Adrenal gland (tissue), 12 donors: ENCODE results near the gene TACC2. TPM values are rescaled to one million over a fixed set of nuclear protein-coding genes. Genes with fewer than 3 reads are reported as not detected.
A peak's percentile ranks its signal among the peaks of the same experiment; 100 is the strongest.

Experiments used
- DNase-seq, 7 donors: peaks; one replicate each; pipeline ENCODE4 v3.0.0-alpha.2; 2019 to 2020
- H3K27ac ChIP-seq, 5 donors: fragments of 200-600 bp; sonication (generic) in 4 of 5; 1 replicate in 3 of 5; 2 replicates in 2 of 5; pipeline versions ENCODE4 v1.5.1 to v1.8.0; 2016 to 2020; ENCODE audit warnings: mild to moderate bottlenecking in 1 of 5
- H3K27me3 ChIP-seq: fragments of 200-600 bp; 2 replicates; pipeline ENCODE4 v1.8.0; 2021
- H3K36me3 ChIP-seq, 2 donors: fragments of 200-600 bp; replicated peaks in 1 of 2; 1 replicate in 1 of 2; 2 replicates in 1 of 2; pipeline versions ENCODE4 v1.5.1 to v1.8.0; 2018 to 2022
- H3K4me1 ChIP-seq, 2 donors: fragments of 200-600 bp; replicated peaks in 1 of 2; 1 replicate in 1 of 2; 2 replicates in 1 of 2; pipeline versions ENCODE4 v1.5.1 to v1.8.0; 2018 to 2021
- H3K4me3 ChIP-seq, 4 donors: fragments of 200-600 bp; sonication (generic) in 3 of 4; one replicate each; pipeline ENCODE4 v1.5.1; 2016 to 2018
- H3K9me3 ChIP-seq, 3 donors: fragments of 200-600 bp; sonication (generic) in 1 of 3; replicated peaks in 1 of 3; 1 replicate in 2 of 3; 2 replicates in 1 of 3; pipeline versions ENCODE4 v1.5.1 to v1.8.0; 2016 to 2021
- POLR2A ChIP-seq, 2 donors: fragments of 450-650 bp; IDR thresholded peaks; one replicate each; pipeline ENCODE4 v1.6.1; 2017; ENCODE audit warnings: antibody characterized with exemption in 2 of 2, mild to moderate bottlenecking in 2 of 2, moderate library complexity in 1 of 2
- WGBS, 4 donors: extraction: QIAGEN DNeasy Blood & Tissue Kit in 2 of 4; methylation state at CpG; one replicate each; pipeline versions ENCODE4 v1.1.5 to v1.1.7; 2013 to 2017; 5-methylcytosine and 5-hydroxymethylcytosine counted together
- intact Hi-C, 2 donors: fragments of 100-400 bp; cut with DNase I; formaldehyde crosslinking; loops; one replicate each; pipeline versions ENCODE4 v1.14.1 to v1.15.0; 2022 to 2023
- polyA plus RNA-seq, 3 donors: library from polyadenylated mRNA; stranded (reverse); fragments of 200-250 nt in 2 of 3; fragments of 350-450 nt in 1 of 3; fragmentation: Illumina TruSeq in 1 of 3; extraction: RNeasy Lipid Tissue Mini Kit (QIAGEN cat#74804) in 1 of 3; gene quantifications; one replicate each; pipeline ENCODE4 v1.2.3, GENCODE V29; 2013 to 2014
- total RNA-seq, 9 donors: library from RNA; depleted of rRNA in 4 of 9; stranded (reverse); fragments of >200 nt in 4 of 9; fragments of 120-200 nt in 1 of 9; fragmentation: NEBNext Ultra II Directional in 1 of 9; extraction: Animal tissue kit (Norgen Biotek cat#: 25700) in 1 of 9; gene quantifications; one replicate each; pipeline versions ENCODE4 v1.1.0 to v1.2.4, GENCODE V29; 2013 to 2023
- TF ChIP-seq, protein P1 (sequence below), 6 experiments: fragments of 450-650 bp in 4 of 6; fragments of 200-600 bp in 2 of 6; sonication (generic) in 1 of 6; IDR thresholded peaks; 1 replicate in 5 of 6; 2 replicates in 1 of 6; pipeline versions ENCODE4 v1.5.1 to v1.8.0; 2016 to 2021; ENCODE audit warnings: antibody characterized with exemption in 6 of 6, mild to moderate bottlenecking in 2 of 6, moderate library complexity in 1 of 6
- donor health status: healthy with polysubstance abuse.
- donor health status: Bipolar disorder and iron deficiency.
- donor health status: DM: yes; HTN: yes; CAD: no.
- donor health status: DM: no; HTN: no; CAD: no.
- donor health status: DM: no; HTN: no; CAD: no.
- donor health status: DM: yes; HTN: yes; CAD: no.

Gene TACC2
- total and polyA plus RNA-seq, 12 donors: 11.3 to 45.7 (median 26.3) TPM

DNA sequence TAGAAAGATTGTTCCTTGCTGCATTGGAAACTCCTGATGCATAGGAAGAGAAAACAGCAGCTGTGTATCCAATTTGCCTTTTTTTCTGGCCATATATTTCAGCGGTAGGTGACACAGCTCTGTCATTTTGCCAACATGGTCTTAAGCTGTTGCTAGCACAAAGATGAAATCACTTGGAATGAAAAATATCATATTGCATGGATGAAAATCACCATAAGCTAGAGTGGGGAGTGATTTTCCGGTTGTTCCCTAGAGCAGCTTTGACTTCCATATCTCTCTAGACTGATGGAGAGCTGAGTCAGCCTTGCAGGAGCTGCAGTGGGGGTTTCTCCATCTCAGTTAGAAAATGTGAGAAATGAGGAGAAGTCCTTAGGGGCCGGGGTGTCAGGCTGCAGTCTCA, 243.8 kb downstream of the TACC2 start:
- Histone ChIP-seq H3K4me1 (no peaks in the 10 kb centered on the region), H3K27me3 (no peaks in the 10 kb centered on the region), H3K27ac (no peak overlapping the region), H3K9me3 (no peaks in the 10 kb centered on the region), H3K4me3 (no peak overlapping the region), H3K36me3 (peaks cover 0 to 7% of the 10 kb centered on the region in 2 donors)
- intact Hi-C loops: no loop called here
- TF ChIP-seq POLR2A (IDR thresholded peaks at IDR 0.05): no peak
- TF ChIP-seq, protein P1, sequence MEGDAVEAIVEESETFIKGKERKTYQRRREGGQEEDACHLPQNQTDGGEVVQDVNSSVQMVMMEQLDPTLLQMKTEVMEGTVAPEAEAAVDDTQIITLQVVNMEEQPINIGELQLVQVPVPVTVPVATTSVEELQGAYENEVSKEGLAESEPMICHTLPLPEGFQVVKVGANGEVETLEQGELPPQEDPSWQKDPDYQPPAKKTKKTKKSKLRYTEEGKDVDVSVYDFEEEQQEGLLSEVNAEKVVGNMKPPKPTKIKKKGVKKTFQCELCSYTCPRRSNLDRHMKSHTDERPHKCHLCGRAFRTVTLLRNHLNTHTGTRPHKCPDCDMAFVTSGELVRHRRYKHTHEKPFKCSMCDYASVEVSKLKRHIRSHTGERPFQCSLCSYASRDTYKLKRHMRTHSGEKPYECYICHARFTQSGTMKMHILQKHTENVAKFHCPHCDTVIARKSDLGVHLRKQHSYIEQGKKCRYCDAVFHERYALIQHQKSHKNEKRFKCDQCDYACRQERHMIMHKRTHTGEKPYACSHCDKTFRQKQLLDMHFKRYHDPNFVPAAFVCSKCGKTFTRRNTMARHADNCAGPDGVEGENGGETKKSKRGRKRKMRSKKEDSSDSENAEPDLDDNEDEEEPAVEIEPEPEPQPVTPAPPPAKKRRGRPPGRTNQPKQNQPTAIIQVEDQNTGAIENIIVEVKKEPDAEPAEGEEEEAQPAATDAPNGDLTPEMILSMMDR (IDR thresholded peaks at IDR 0.05): no peak
- WGBS, 4 donors: 70 to 90% (median 88%) methylated on average over 2 to 3 of the region's 3 CpGs
- no peak for DNase-seq

GRCh38 chr10:122233857-122234348, 244.9 kb downstream of the TACC2 start:
- no peaks in the 10 kb centered on the region for H3K9me3 ChIP-seq
- H3K4me1 ChIP-seq: no peaks in the 10 kb centered on the region
- intact Hi-C loops: no loop called here
- 90 to 94% (median 91%) methylated on average over 10 to 11 of the region's 11 CpGs for WGBS, 4 donors
- TF ChIP-seq POLR2A (IDR thresholded peaks at IDR 0.05): no peak
- peak overlapping the region in 1 of 5 donors; percentile 44 for H3K27ac ChIP-seq
- no peaks in the 10 kb centered on the region for H3K27me3 ChIP-seq
- H3K4me3 ChIP-seq: no peak overlapping the region
- DNase-seq: no peak
- H3K36me3 ChIP-seq: peaks cover 0 to 3% of the 10 kb centered on the region in 2 donors

- Histone ChIP-seq H3K4me1 (no peaks in the 10 kb centered on the region), H3K9me3 (no peaks in the 10 kb centered on the region), H3K27me3 (no peaks in the 10 kb centered on the region), H3K4me3 (no peak overlapping the region), H3K27ac (no peak overlapping the region), H3K36me3 (peaks cover 0 to 3% of the 10 kb centered on the region in 2 donors)
- intact Hi-C loops: no loop called here
- WGBS, 4 donors: 76 to 91% (median 81%) methylated on average over 2 of the region's 2 CpGs
- TF ChIP-seq, protein P1 (IDR thresholded peaks at IDR 0.05): no peak
- TF ChIP-seq POLR2A (IDR thresholded peaks at IDR 0.05): no peak
- no peak for DNase-seq
Measured at GRCh38 chr10:122234416-122234815, 245.5 kb downstream of the TACC2 start.

DNA sequence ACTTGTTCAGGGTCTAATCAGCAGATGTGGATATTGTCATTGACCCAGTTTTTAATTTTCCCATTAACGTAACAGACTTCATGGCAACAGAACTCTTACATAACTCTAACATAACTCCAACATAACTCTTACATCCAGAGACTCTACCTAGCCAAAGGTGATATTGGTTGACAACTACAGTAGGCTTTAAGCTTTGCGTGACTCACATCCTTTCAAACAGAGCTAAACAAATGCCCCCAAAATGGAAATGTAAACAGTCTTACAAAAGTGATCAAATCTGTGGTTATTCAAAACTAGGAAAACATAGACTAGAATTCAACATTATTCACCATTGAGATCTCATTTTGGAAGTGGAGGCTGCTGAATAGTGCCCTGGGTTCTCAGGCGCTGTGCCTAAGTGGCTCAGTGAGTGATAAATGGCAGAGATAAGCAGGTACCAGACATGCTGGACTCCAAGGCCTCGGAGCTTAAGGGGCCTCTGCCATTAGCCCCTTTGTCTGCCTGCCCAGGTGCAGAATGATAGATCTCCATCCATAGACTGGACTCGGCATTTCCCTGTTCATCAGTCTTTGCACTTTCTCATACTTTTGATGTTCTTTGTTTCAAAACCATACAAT, 247.8 kb downstream of the TACC2 start:
- no peak for DNase-seq
- peak overlapping the region in 1 of 5 donors; percentile 27 for H3K27ac ChIP-seq
- intact Hi-C loops: no loop called here
- no peaks in the 10 kb centered on the region for H3K4me1 ChIP-seq
- H3K36me3 ChIP-seq: peaks cover 0 to 3% of the 10 kb centered on the region in 2 donors
- no peaks in the 10 kb centered on the region for H3K9me3 ChIP-seq
- TF ChIP-seq, protein P1 (IDR thresholded peaks at IDR 0.05): no peak
- TF ChIP-seq POLR2A (IDR thresholded peaks at IDR 0.05): no peak
- 81 to 91% (median 85%) methylated on average over 5 of the region's 5 CpGs for whole genome bisulfite sequencing, 4 donors
- H3K4me3 ChIP-seq: no peak overlapping the region
- H3K27me3 ChIP-seq: no peaks in the 10 kb centered on the region
